OCI-LY1 (cell line): Measurements from ENCODE around the gene PAPSS2.

ENCODE experiments used
- H2AFZ ChIP-seq: fragments of 200-600 bp; sonication (generic), shearing (Covaris generic); 2 replicates; pipeline ENCODE4 v1.6.0; 2014; ENCODE audit warnings: antibody characterized with exemption, mild to moderate bottlenecking, low read length
- H3F3A ChIP-seq: fragments of 200-600 bp; sonication (generic), shearing (Covaris generic); 2 replicates; pipeline ENCODE4 v1.6.0; 2014; ENCODE audit warnings: mild to moderate bottlenecking, antibody characterized with exemption, low read length, moderate library complexity; ENCODE audit not compliant: insufficient read depth
- H3K27ac ChIP-seq: fragments of 200-600 bp; sonication (generic); 2 replicates; pipeline ENCODE4 v1.5.1; 2014; ENCODE audit warnings: low read length, mixed run types, mild to moderate bottlenecking, low read depth; ENCODE audit not compliant: poor library complexity, severe bottlenecking
- H3K27me3 ChIP-seq: fragments of 200-600 bp; sonication (generic); 2 replicates; pipeline ENCODE4 v1.6.0; 2014; ENCODE audit warnings: antibody characterized with exemption, mild to moderate bottlenecking, low read length, moderate library complexity; ENCODE audit not compliant: insufficient read depth
- H3K36me3 ChIP-seq: fragments of 200-600 bp; sonication (generic); 2 replicates; pipeline ENCODE4 v1.6.1; 2014; ENCODE audit warnings: mild to moderate bottlenecking, antibody characterized with exemption, low read length, moderate library complexity, mixed read lengths; ENCODE audit not compliant: insufficient read depth
- H3K4me1 ChIP-seq: fragments of 200-600 bp; sonication (generic); 2 replicates; pipeline ENCODE4 v1.5.1; 2014; ENCODE audit warnings: mild to moderate bottlenecking, low read length, moderate library complexity; ENCODE audit not compliant: insufficient read depth, severe bottlenecking
- H3K4me2 ChIP-seq: fragments of 200-600 bp; sonication (generic), shearing (Covaris generic); 2 replicates; pipeline ENCODE4 v1.6.1; 2014; ENCODE audit warnings: low read length
- H3K4me3 ChIP-seq: fragments of 200-600 bp; sonication (generic); 2 replicates; pipeline ENCODE4 v1.5.1; 2014; ENCODE audit warnings: low read length, low read depth, mild to moderate bottlenecking, mixed read lengths; ENCODE audit not compliant: poor library complexity, severe bottlenecking
- H3K79me2 ChIP-seq: fragments of 200-600 bp; shearing (Covaris generic); 2 replicates; pipeline ENCODE4 v1.6.1; 2016; ENCODE audit warnings: mixed run types, low read length, mixed read lengths; ENCODE audit not compliant: insufficient read depth
- H3K9ac ChIP-seq: fragments of 200-600 bp; sonication (generic), shearing (Covaris generic); 2 replicates; pipeline ENCODE4 v1.6.1; 2014; ENCODE audit warnings: mild to moderate bottlenecking, low read length, mixed read lengths
- H3K9me2 ChIP-seq: fragments of 200-600 bp; sonication (generic), shearing (Covaris generic); 2 replicates; pipeline ENCODE4 v1.6.1; 2014; ENCODE audit warnings: low read depth, mild to moderate bottlenecking, low read length, mixed read lengths
- H3K9me3 ChIP-seq: fragments of 200-600 bp; shearing (Covaris generic); 2 replicates; pipeline ENCODE4 v1.6.1; 2014; ENCODE audit warnings: low read length, mixed read lengths
- H4K20me1 ChIP-seq: fragments of 200-600 bp; sonication (generic), shearing (Covaris generic); 2 replicates; pipeline ENCODE4 v1.6.0; 2016; ENCODE audit warnings: mild to moderate bottlenecking, low read length; ENCODE audit not compliant: insufficient read depth
- EZH2 ChIP-seq: fragments of 200-600 bp; sonication (generic), shearing (Covaris generic); IDR thresholded peaks from 2 replicates; pipeline ENCODE4 v1.8.0; 2017; ENCODE audit warnings: borderline replicate concordance, mixed run types, mild to moderate bottlenecking, antibody characterized with exemption, low read length, moderate library complexity, mixed read lengths
- TF ChIP-seq, protein P1 (sequence below): fragments of 200-600 bp; sonication (generic), shearing (Covaris generic); IDR thresholded peaks from 2 replicates; pipeline ENCODE4 v1.5.1; 2017; ENCODE audit warnings: mild to moderate bottlenecking, antibody characterized with exemption, low read length, moderate library complexity, mixed read lengths

Gene PAPSS2

DNA sequence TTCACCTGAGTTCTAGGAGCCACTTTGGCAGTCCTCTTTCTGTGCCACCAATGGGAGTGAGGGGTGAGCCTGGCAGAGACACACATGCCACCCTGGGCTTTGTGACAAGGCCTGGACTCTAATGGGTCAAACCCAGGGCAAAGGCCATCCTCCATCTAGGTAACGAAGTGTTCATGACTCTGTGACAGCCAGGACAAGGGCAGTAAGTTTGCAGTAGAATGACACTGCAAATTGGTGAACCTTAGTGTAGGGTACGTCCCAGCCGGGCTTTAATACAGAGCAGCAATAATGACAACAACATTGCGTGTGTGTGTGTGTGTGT, 43.3 kb downstream of the PAPSS2 start:
- H2AFZ ChIP-seq: no peak overlapping the region
- no peaks in the 10 kb centered on the region for H3K9me3 ChIP-seq
- no peak overlapping the region for H3K9ac ChIP-seq
- H3K9me2 ChIP-seq: no peaks in the 10 kb centered on the region
- H3K4me1 ChIP-seq: no peaks in the 10 kb centered on the region
- no peaks in the 10 kb centered on the region for H4K20me1 ChIP-seq
- no peak overlapping the region for H3K4me3 ChIP-seq
- no peak overlapping the region for H3K4me2 ChIP-seq
- no peaks in the 10 kb centered on the region for H3K27me3 ChIP-seq
- no peaks in the 10 kb centered on the region for H3K79me2 ChIP-seq
- no peak overlapping the region for H3K27ac ChIP-seq
- H3K36me3 ChIP-seq: no peaks in the 10 kb centered on the region
- no peak for TF ChIP-seq EZH2
- TF ChIP-seq, protein P1, sequence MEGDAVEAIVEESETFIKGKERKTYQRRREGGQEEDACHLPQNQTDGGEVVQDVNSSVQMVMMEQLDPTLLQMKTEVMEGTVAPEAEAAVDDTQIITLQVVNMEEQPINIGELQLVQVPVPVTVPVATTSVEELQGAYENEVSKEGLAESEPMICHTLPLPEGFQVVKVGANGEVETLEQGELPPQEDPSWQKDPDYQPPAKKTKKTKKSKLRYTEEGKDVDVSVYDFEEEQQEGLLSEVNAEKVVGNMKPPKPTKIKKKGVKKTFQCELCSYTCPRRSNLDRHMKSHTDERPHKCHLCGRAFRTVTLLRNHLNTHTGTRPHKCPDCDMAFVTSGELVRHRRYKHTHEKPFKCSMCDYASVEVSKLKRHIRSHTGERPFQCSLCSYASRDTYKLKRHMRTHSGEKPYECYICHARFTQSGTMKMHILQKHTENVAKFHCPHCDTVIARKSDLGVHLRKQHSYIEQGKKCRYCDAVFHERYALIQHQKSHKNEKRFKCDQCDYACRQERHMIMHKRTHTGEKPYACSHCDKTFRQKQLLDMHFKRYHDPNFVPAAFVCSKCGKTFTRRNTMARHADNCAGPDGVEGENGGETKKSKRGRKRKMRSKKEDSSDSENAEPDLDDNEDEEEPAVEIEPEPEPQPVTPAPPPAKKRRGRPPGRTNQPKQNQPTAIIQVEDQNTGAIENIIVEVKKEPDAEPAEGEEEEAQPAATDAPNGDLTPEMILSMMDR: no peak
- no peaks in the 10 kb centered on the region for H3F3A ChIP-seq

DNA sequence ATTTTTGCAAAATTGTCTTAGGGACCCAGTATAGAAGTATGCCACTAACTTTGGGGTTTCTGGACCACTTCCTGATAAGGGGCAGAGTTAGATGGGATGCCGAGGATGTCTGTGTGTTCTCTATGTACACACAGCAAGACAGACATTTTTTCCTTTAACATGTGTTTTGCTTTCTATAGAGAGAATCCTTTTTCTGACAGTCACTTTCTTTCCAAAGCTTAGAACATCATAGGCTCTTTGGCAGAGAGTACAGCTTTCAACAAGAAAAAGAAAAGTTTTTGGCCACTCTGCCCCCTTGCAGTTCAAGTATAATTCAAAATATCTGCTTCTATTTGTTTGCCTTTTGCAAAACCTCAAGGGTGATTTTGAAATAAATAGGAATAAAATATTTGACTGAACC, 44.1 kb downstream of the PAPSS2 start:
- Histone ChIP-seq H3K79me2 (no peaks in the 10 kb centered on the region), H3K4me1 (no peaks in the 10 kb centered on the region), H3K36me3 (no peaks in the 10 kb centered on the region), H3K4me3 (no peak overlapping the region), H3F3A (no peaks in the 10 kb centered on the region), H2AFZ (no peak overlapping the region), H3K27ac (no peak overlapping the region), H3K9me3 (no peaks in the 10 kb centered on the region), H4K20me1 (no peaks in the 10 kb centered on the region), H3K27me3 (no peaks in the 10 kb centered on the region), H3K9me2 (no peaks in the 10 kb centered on the region), H3K9ac (no peak overlapping the region), H3K4me2 (no peak overlapping the region)
- no peak for TF ChIP-seq EZH2
- TF ChIP-seq, protein P1: no peak

DNA sequence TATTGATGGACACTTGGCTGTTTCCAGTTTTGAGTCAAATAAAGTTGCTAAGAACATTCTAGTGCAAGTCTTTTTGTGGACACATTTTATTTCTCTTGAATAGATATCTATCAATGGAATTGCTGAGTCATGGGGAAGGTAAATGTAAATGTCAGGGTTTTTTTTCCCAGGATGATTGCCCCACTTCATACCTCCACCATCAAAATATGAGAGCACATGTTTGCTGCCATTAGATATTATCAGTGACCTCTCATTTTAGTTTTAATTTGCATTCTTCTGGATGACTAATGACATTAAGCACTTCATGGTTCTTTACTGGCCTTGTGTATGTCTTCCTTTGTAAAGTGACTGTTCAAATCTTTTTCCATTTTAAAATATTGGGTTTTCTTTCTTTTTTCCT, 45.7 kb downstream of the PAPSS2 start:
- no peaks in the 10 kb centered on the region for H3K36me3 ChIP-seq
- no peak for TF ChIP-seq EZH2
- TF ChIP-seq, protein P1: no peak
- H3K9me3 ChIP-seq: no peaks in the 10 kb centered on the region
- no peaks in the 10 kb centered on the region for H4K20me1 ChIP-seq
- no peak overlapping the region for H2AFZ ChIP-seq
- H3F3A ChIP-seq: no peaks in the 10 kb centered on the region
- H3K27me3 ChIP-seq: no peaks in the 10 kb centered on the region
- H3K79me2 ChIP-seq: no peaks in the 10 kb centered on the region
- H3K9ac ChIP-seq: no peak overlapping the region
- no peak overlapping the region for H3K4me3 ChIP-seq
- H3K4me1 ChIP-seq: no peaks in the 10 kb centered on the region
- H3K4me2 ChIP-seq: no peak overlapping the region
- no peak overlapping the region for H3K27ac ChIP-seq
- H3K9me2 ChIP-seq: no peaks in the 10 kb centered on the region
